ENCODE results near the gene ADGRG3. TPM values are rescaled to one million over a fixed set of nuclear protein-coding genes. Genes with fewer than 3 reads are reported as not detected.

ADGRG3 gene
- total and polyA plus RNA-seq, 2 of the 13 experiments (the other 11 are each of a cell fraction or from before 2014, with no cell fraction given) = 2.7 to 11.8 TPM

- TF ChIP-seq KDM5B (CRISPR knock-in tag; IDR thresholded peaks at IDR 0.05; ENCODE audit: borderline replicate concordance) (peak; percentile 82; the same call in 1 of the 2 replicates), ZNF619 (CRISPR knock-in tag; IDR thresholded peaks at IDR 0.05) (peak; percentile 81; the same call in 1 of the 2 replicates), ZNF331 (CRISPR knock-in tag; IDR thresholded peaks at IDR 0.05) (peak; percentile 93), ZNF7 (CRISPR knock-in tag; IDR thresholded peaks at IDR 0.05) (no peak), CSRNP2 (CRISPR knock-in tag; conservative IDR thresholded peaks at IDR 0.05; ENCODE audit: low read depth) (no peak), ZNF335 (CRISPR knock-in tag; IDR thresholded peaks at IDR 0.05) (no peak), ZKSCAN5 (CRISPR knock-in tag; IDR thresholded peaks at IDR 0.05) (no peak), NRL (CRISPR knock-in tag; IDR thresholded peaks at IDR 0.05; ENCODE audit: borderline replicate concordance) (peak; percentile 80), ARNTL (CRISPR knock-in tag; IDR thresholded peaks at IDR 0.05) (peak; percentile 84), ZNF207 (IDR thresholded peaks at IDR 0.05; ENCODE audit: borderline replicate concordance) (no peak), MIER3 (CRISPR knock-in tag; IDR thresholded peaks at IDR 0.05; ENCODE audit: borderline replicate concordance) (peak; percentile 69; the same call in 1 of the 2 replicates), PRDM4 (CRISPR knock-in tag; IDR thresholded peaks at IDR 0.05; ENCODE audit: borderline replicate concordance) (no peak), ZNF781 (CRISPR knock-in tag; IDR thresholded peaks at IDR 0.05; ENCODE audit: borderline replicate concordance, not compliant biosample characterization) (peak; percentile 50), RAD21 (CRISPR knock-in tag; IDR thresholded peaks at IDR 0.05) (peak; percentile 42), TARDBP (CRISPR knock-in tag; IDR thresholded peaks at IDR 0.05) (peak; percentile 66; the same call in 1 of the 2 replicates), IKZF4 (CRISPR knock-in tag; IDR thresholded peaks at IDR 0.05; ENCODE audit: borderline replicate concordance, low read depth, not compliant biosample characterization) (peak; percentile 81), RFXAP (CRISPR knock-in tag; IDR thresholded peaks at IDR 0.05; ENCODE audit: borderline replicate concordance) (peak; percentile 82; the same call in 1 of the 2 replicates)
- TF ChIP-seq, protein P1, sequence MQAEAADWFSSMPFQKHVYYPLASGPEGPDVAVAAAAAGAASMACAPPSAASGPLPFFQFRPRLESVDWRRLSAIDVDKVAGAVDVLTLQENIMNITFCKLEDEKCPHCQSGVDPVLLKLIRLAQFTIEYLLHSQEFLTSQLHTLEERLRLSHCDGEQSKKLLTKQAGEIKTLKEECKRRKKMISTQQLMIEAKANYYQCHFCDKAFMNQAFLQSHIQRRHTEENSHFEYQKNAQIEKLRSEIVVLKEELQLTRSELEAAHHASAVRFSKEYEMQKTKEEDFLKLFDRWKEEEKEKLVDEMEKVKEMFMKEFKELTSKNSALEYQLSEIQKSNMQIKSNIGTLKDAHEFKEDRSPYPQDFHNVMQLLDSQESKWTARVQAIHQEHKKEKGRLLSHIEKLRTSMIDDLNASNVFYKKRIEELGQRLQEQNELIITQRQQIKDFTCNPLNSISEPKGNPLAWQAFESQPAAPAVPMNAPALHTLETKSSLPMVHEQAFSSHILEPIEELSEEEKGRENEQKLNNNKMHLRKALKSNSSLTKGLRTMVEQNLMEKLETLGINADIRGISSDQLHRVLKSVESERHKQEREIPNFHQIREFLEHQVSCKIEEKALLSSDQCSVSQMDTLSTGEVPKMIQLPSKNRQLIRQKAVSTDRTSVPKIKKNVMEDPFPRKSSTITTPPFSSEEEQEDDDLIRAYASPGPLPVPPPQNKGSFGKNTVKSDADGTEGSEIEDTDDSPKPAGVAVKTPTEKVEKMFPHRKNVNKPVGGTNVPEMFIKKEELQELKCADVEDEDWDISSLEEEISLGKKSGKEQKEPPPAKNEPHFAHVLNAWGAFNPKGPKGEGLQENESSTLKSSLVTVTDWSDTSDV (CRISPR knock-in tag; IDR thresholded peaks at IDR 0.05) = no peak
- TF ChIP-seq, protein P2, sequence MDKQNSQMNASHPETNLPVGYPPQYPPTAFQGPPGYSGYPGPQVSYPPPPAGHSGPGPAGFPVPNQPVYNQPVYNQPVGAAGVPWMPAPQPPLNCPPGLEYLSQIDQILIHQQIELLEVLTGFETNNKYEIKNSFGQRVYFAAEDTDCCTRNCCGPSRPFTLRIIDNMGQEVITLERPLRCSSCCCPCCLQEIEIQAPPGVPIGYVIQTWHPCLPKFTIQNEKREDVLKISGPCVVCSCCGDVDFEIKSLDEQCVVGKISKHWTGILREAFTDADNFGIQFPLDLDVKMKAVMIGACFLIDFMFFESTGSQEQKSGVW (CRISPR knock-in tag; IDR thresholded peaks at IDR 0.05; ENCODE audit: borderline replicate concordance) = no peak
Measured at GRCh38 chr16:57667526-57668262, 412 bp upstream of the ADGRG3 start (continued).

Measured in HepG2 (cell line).